Effector memory CD8-positive, alpha-beta T cell (primary cell): ENCODE results near the gene KCNE1.
A peak's percentile ranks its signal among the peaks of the same experiment; 100 is the strongest.

Experiments
- ATAC-seq: fragments of 150-1000 bp; cut with Tn5 transposase; replicated peaks from 2 replicates; pipeline ENCODE4 v1.10.0; 2021; ENCODE audit warnings: mild to moderate bottlenecking, moderate library complexity
- DNase-seq, 3 experiments: peaks; one replicate each; pipeline ENCODE4 v3.0.0; 2021
- H3K27ac Mint-ChIP-seq, 2 donors: one replicate each; pipeline ENCODE4 v1.8.0; 2022; ENCODE audit warnings: mild to moderate bottlenecking in 2 of 2, mixed read lengths in 2 of 2, moderate library complexity in 2 of 2
- H3K27me3 Mint-ChIP-seq, 2 donors: one replicate each; pipeline ENCODE4 v1.8.0; 2022; ENCODE audit warnings: mixed read lengths in 2 of 2
- H3K36me3 Mint-ChIP-seq: one replicate; pipeline ENCODE4 v1.8.0; 2022; ENCODE audit warnings: mild to moderate bottlenecking, moderate library complexity, mixed read lengths; ENCODE audit not compliant: insufficient read depth
- H3K4me1 Mint-ChIP-seq, 2 donors: one replicate each; pipeline ENCODE4 v1.8.0; 2022; ENCODE audit warnings: low read depth in 2 of 2, mixed read lengths in 2 of 2
- H3K4me3 Mint-ChIP-seq, 2 donors: one replicate each; pipeline ENCODE4 v1.8.0; 2022; ENCODE audit warnings: mild to moderate bottlenecking in 2 of 2, mixed read lengths in 2 of 2, moderate library complexity in 2 of 2
- H3K9me3 Mint-ChIP-seq, 2 donors: one replicate each; pipeline ENCODE4 v1.8.0; 2022; ENCODE audit warnings: mixed read lengths in 2 of 2

The KCNE1 gene

GRCh38 chr21:34548781-34549376 is 36.9 kb upstream of the KCNE1 start:
- no peak overlapping the region for H3K27ac Mint-ChIP-seq
- H3K4me1 Mint-ChIP-seq: peaks cover 7 to 12% of the 10 kb centered on the region in 2 donors
- DNase-seq (no peak), ATAC-seq (no peak)
- H3K4me3 Mint-ChIP-seq: no peak overlapping the region
- H3K9me3 Mint-ChIP-seq: no peaks in the 10 kb centered on the region
- H3K27me3 Mint-ChIP-seq: no peaks in the 10 kb centered on the region
- H3K36me3 Mint-ChIP-seq: peaks cover 4% of the 10 kb centered on the region

DNA sequence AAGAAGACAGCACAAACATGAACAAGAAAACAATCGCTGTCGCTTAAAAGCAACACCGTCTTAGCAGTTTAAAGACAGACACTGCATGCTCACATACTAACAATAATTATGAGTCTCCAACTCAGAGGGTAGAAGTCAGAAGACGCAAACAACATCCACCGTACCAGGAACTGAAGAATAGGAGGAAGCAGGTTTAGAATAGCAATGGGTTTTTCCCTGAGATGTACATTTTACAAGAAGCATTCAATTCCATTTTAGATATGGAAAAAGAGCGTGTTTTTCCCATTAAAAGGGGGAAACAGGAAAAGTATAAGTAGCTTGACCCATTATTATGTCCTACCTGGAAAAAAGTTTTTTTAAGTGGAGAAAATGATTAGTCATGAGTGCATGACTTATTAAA is 34.5 kb upstream of the KCNE1 start:
- no peak for ATAC-seq
- DNase-seq: no peak
- no peak overlapping the region for H3K4me3 Mint-ChIP-seq
- H3K27me3 Mint-ChIP-seq: no peaks in the 10 kb centered on the region
- H3K4me1 Mint-ChIP-seq: peaks cover 7 to 10% of the 10 kb centered on the region in 2 donors
- peaks cover 4% of the 10 kb centered on the region for H3K36me3 Mint-ChIP-seq
- H3K9me3 Mint-ChIP-seq: no peaks in the 10 kb centered on the region
- no peak overlapping the region for H3K27ac Mint-ChIP-seq

- Mint-ChIP-seq H3K36me3 (peaks cover 4% of the 10 kb centered on the region), H3K4me3 (no peak overlapping the region), H3K27me3 (no peaks in the 10 kb centered on the region), H3K4me1 (peaks cover 7 to 10% of the 10 kb centered on the region in 2 donors), H3K9me3 (no peaks in the 10 kb centered on the region), H3K27ac (no peak overlapping the region)
- DNase-seq (no peak), ATAC-seq (no peak)
Measured at GRCh38 chr21:34545079-34545884, 33.3 kb upstream of the KCNE1 start.

DNA sequence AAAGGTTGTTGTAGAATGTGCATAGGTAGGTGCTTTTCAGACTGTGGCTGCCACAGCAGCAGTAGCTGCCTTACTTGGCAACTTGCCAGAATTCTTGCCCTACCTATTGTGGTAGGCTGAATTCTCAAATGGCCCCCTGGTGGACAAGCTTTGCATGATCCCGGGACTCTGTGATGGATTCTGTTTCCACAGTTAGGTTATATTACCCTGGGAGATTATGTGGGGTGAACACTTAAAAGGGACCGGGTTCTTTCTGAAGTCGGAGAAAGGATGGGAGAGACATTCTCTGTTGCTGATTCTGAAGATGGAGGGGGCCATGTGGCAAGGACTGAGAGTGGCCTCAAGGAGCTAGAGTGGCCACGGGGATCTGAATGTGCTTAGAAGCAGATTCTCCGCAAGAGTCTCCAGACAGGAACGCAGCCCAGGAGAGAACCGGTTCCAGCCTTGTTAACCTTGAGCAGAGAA is 32.1 kb upstream of the KCNE1 start:
- ATAC-seq (peak; percentile 51), DNase-seq (peak; percentile 34 to 40 (median 38))
- Mint-ChIP-seq H3K36me3 (peaks cover 4% of the 10 kb centered on the region), H3K4me3 (no peak overlapping the region), H3K27ac (no peak overlapping the region), H3K4me1 (peaks cover 3 to 9% of the 10 kb centered on the region in 2 donors), H3K9me3 (no peaks in the 10 kb centered on the region), H3K27me3 (no peaks in the 10 kb centered on the region)

DNA sequence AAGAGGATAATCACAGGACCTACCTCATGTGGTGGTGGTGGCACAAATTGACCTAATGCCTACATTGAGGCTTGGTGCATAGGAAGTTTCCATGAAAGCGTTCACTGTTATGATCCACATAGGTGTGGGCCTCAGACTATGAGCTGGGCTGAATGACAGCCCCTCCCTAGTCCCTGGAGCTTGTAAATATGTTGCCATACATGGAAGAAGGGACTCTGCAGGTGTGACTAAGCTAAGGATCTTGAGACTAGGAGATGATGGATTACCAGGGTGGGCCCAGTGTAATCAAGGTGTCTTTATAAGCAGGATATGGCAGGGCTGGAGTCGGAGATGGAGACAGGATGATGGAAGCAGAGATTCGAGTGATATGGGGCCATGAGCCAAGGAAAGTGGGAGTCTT is 31.0 kb upstream of the KCNE1 start:
- Mint-ChIP-seq H3K27ac (no peak overlapping the region), H3K4me1 (peaks cover 3 to 8% of the 10 kb centered on the region in 2 donors), H3K9me3 (no peaks in the 10 kb centered on the region), H3K36me3 (peaks cover 4% of the 10 kb centered on the region), H3K27me3 (no peaks in the 10 kb centered on the region), H3K4me3 (no peak overlapping the region)
- DNase-seq (no peak), ATAC-seq (no peak)

GRCh38 chr21:34540206-34540605 is 28.2 kb upstream of the KCNE1 start:
- peaks cover 0 to 5% of the 10 kb centered on the region in 2 donors for H3K4me1 Mint-ChIP-seq
- H3K36me3 Mint-ChIP-seq: peaks cover 4% of the 10 kb centered on the region
- DNase-seq (no peak), ATAC-seq (no peak)
- no peak overlapping the region for H3K27ac Mint-ChIP-seq
- H3K4me3 Mint-ChIP-seq: no peak overlapping the region
- no peaks in the 10 kb centered on the region for H3K27me3 Mint-ChIP-seq
- no peaks in the 10 kb centered on the region for H3K9me3 Mint-ChIP-seq

DNA sequence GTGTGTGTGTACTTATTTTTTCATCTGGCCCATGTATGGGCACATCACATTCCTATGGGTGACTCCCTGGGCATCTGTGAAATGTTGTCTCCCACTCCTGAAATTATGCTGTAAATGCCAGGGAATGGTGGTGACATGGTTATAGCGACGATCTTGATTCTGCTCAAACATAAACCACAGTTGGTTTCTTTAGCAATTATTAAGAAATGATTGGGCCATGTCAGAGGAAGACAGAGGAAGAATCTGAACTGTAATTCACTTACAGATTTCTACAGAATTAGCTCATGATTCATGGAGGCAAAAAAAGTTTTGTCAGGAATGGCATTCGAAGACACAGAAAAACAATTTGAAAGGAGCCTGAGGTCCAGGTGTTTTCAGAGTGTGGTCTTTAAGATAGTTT is 25.8 kb upstream of the KCNE1 start:
- Mint-ChIP-seq H3K4me1 (peaks cover 10 to 11% of the 10 kb centered on the region in 2 donors), H3K9me3 (no peaks in the 10 kb centered on the region), H3K27me3 (no peaks in the 10 kb centered on the region), H3K36me3 (peaks cover 3% of the 10 kb centered on the region), H3K4me3 (no peak overlapping the region), H3K27ac (no peak overlapping the region)
- DNase-seq: no peak
- ATAC-seq: no peak

- H3K4me1 Mint-ChIP-seq: peaks cover 10 to 11% of the 10 kb centered on the region in 2 donors
- H3K9me3 Mint-ChIP-seq: no peaks in the 10 kb centered on the region
- no peak overlapping the region for H3K4me3 Mint-ChIP-seq
- H3K27ac Mint-ChIP-seq: no peak overlapping the region
- DNase-seq (no peak), ATAC-seq (no peak)
- H3K36me3 Mint-ChIP-seq: peaks cover 3% of the 10 kb centered on the region
- no peaks in the 10 kb centered on the region for H3K27me3 Mint-ChIP-seq
Measured at GRCh38 chr21:34536820-34537219, 24.8 kb upstream of the KCNE1 start.

DNA sequence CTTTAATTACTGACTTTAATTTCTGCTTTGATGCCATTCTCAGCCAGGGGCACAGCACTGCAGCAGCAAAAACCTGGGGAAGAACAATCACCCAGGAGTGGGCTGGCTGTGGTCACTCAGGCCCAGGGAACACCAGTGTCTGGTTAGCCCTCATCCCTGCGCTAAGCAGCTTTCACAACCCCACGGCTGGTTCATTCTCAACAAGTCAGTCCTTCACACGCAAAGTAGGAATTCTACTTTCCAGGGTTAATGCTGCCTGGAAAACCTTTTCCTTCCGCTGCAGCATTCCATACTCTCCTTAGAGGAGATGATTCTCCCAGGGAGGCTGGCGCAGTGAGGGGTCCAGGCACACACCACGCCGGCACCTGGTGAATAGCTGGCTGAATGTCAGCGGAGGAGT is 24.3 kb upstream of the KCNE1 start:
- Mint-ChIP-seq H3K9me3 (no peaks in the 10 kb centered on the region), H3K27ac (no peak overlapping the region), H3K4me1 (peaks cover 10 to 11% of the 10 kb centered on the region in 2 donors), H3K4me3 (no peak overlapping the region), H3K27me3 (no peaks in the 10 kb centered on the region), H3K36me3 (peaks cover 8% of the 10 kb centered on the region)
- ATAC-seq (no peak), DNase-seq (no peak)

- ATAC-seq (no peak), DNase-seq (no peak)
- Mint-ChIP-seq H3K27ac (no peak overlapping the region), H3K4me1 (peaks cover 10 to 11% of the 10 kb centered on the region in 2 donors), H3K4me3 (no peak overlapping the region), H3K9me3 (no peaks in the 10 kb centered on the region), H3K27me3 (no peaks in the 10 kb centered on the region), H3K36me3 (peaks cover 9% of the 10 kb centered on the region)
Measured at GRCh38 chr21:34535886-34536285, 23.9 kb upstream of the KCNE1 start.

- ATAC-seq: no peak
- no peak overlapping the region for H3K4me3 Mint-ChIP-seq
- peaks cover 10 to 11% of the 10 kb centered on the region in 2 donors for H3K4me1 Mint-ChIP-seq
- no peak for DNase-seq
- H3K27me3 Mint-ChIP-seq: no peaks in the 10 kb centered on the region
- no peaks in the 10 kb centered on the region for H3K9me3 Mint-ChIP-seq
- peaks cover 9% of the 10 kb centered on the region for H3K36me3 Mint-ChIP-seq
- peak overlapping the region in 1 of 2 donors; percentile 14 for H3K27ac Mint-ChIP-seq
Measured at GRCh38 chr21:34534522-34534921, 22.5 kb upstream of the KCNE1 start.

DNA sequence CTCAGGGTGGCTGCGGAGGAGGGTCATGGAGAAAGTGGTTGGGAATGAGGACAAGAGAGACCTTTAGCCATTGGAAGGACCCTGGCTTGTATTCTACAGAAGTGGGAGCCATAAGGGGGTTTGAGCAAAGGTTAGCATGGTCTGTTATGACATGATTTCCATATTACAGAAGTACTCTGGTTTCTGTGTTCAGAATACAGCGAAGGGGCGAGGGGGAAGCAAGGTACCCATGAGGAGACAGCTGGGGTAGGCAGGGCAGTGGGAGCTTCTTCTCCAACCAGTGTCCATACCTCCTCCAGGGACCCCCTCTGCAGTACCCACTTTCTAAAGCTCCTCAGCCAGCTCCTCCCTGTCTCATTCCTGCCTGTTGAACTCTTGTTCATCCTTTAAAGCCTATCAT is 21.9 kb upstream of the KCNE1 start:
- ATAC-seq: no peak
- Mint-ChIP-seq H3K27ac (no peak overlapping the region), H3K4me3 (no peak overlapping the region), H3K36me3 (peaks cover 9% of the 10 kb centered on the region), H3K27me3 (no peaks in the 10 kb centered on the region), H3K4me1 (peaks cover 10 to 11% of the 10 kb centered on the region in 2 donors), H3K9me3 (no peaks in the 10 kb centered on the region)
- DNase-seq: no peak

GRCh38 chr21:34531399-34531798 is 19.4 kb upstream of the KCNE1 start:
- no peak for ATAC-seq
- Mint-ChIP-seq H3K4me1 (peaks cover 16 to 19% of the 10 kb centered on the region in 2 donors), H3K27me3 (no peaks in the 10 kb centered on the region), H3K27ac (no peak overlapping the region), H3K9me3 (no peaks in the 10 kb centered on the region), H3K4me3 (no peak overlapping the region), H3K36me3 (peaks cover 9% of the 10 kb centered on the region)
- no peak for DNase-seq

DNA sequence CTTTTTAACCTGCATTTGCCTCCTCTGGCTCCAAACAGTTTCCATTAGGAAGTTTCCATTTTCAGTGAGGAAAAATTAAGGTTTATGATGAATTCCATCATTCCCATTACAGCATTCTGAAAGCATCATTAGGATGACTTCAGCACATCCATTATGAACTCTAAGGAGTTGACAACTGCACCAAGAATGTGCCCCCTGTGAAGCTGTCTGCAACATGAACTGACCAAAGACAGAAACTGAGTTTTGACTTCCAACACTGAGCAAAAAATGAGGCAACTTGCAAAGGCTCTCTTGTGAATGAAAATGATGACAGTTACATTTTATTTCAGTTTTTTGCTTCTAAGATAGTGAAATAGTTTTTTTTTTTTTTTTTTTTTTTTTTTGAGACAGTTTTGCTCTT is 18.3 kb upstream of the KCNE1 start:
- H3K36me3 Mint-ChIP-seq: peaks cover 9% of the 10 kb centered on the region
- no peak for DNase-seq
- H3K4me3 Mint-ChIP-seq: no peak overlapping the region
- H3K4me1 Mint-ChIP-seq: peaks cover 14 to 20% of the 10 kb centered on the region in 2 donors
- no peaks in the 10 kb centered on the region for H3K9me3 Mint-ChIP-seq
- ATAC-seq: no peak
- H3K27ac Mint-ChIP-seq: no peak overlapping the region
- no peaks in the 10 kb centered on the region for H3K27me3 Mint-ChIP-seq
